Myocyte (in vitro differentiated cells): ENCODE results near the gene BNIP2. TPM values are rescaled to one million over a fixed set of nuclear protein-coding genes. Genes with fewer than 3 reads are reported as not detected.
A peak's percentile ranks its signal among the peaks of the same experiment; 100 is the strongest.
"Not testable (repeated sequence)": the region's sequence is repeated elsewhere in the genome, so short reads cannot be mapped to it uniquely, and the experiment has no call there.

Experiments used
- DNase-seq: peaks from one replicate; pipeline ENCODE4 v3.0.0-alpha.2; 2012; ENCODE audit warnings: low read depth
- polyA plus RNA-seq: library from polyadenylated mRNA; unstranded; fragments of >200 nt; gene quantifications from one replicate; pipeline ENCODE4 v1.2.1, GENCODE V29; 2012; ENCODE audit warnings: missing spikeins
- total RNA-seq: library from RNA; depleted of rRNA; stranded (reverse); fragments of >200 nt; gene quantifications from 2 replicates; pipeline ENCODE4 v1.2.3, GENCODE V29; 2014

The BNIP2 gene
- total RNA-seq, result 190 and 231 TPM in 2 replicates
- polyA plus RNA-seq, result 41.5 TPM

- DNase-seq, result peak; percentile 99
These were observed at the start of gene BNIP2 for GRCh38 chr15:59688782-59689625. BNIP2 (minus strand) TSS chr15:59689320; CDS start chr15:59682457, 6,863 bp downstream.

- no peak for DNase-seq
These were observed 49.6 kb upstream of the BNIP2 start for GRCh38 chr15:59738676-59739075.

GRCh38 chr15:59736181-59736580, 47.1 kb upstream of the BNIP2 start:
- no peak for DNase-seq

- DNase-seq, result no peak
These were observed 36.0 kb upstream of the BNIP2 start for GRCh38 chr15:59725151-59725486.

- no peak for DNase-seq
These were observed 34.7 kb upstream of the BNIP2 start for GRCh38 chr15:59723687-59724346.

GRCh38 chr15:59722476-59722875, 33.4 kb upstream of the BNIP2 start:
- DNase-seq, result no peak

GRCh38 chr15:59722037-59722436, 32.9 kb upstream of the BNIP2 start:
- DNase-seq, result no peak

GRCh38 chr15:59721411-59721810, 32.3 kb upstream of the BNIP2 start:
- no peak for DNase-seq

- DNase-seq, result no peak
These were observed 24.1 kb upstream of the BNIP2 start for GRCh38 chr15:59713177-59713576.

GRCh38 chr15:59711451-59712243, 22.5 kb upstream of the BNIP2 start:
- no peak for DNase-seq

GRCh38 chr15:59707619-59708018, 18.5 kb upstream of the BNIP2 start:
- DNase-seq, result no peak

GRCh38 chr15:59703979-59704796, 15.1 kb upstream of the BNIP2 start:
- DNase-seq, result peak; percentile 24

- DNase-seq, result no peak
These were observed 13.2 kb upstream of the BNIP2 start for GRCh38 chr15:59702351-59702750.

GRCh38 chr15:59701880-59702279, 12.8 kb upstream of the BNIP2 start:
- no peak for DNase-seq

- no peak for DNase-seq
These were observed 10.8 kb upstream of the BNIP2 start for GRCh38 chr15:59699810-59700431.

GRCh38 chr15:59698065-59698464, 8.9 kb upstream of the BNIP2 start:
- not testable (repeated sequence) for DNase-seq

GRCh38 chr15:59696332-59696731, 7.2 kb upstream of the BNIP2 start:
- no peak for DNase-seq

GRCh38 chr15:59694779-59695178, 5.7 kb upstream of the BNIP2 start:
- DNase-seq, result no peak

- DNase-seq, result peak; percentile 61
These were observed 2.2 kb upstream of the BNIP2 start for GRCh38 chr15:59691194-59691805.

- DNase-seq, result peak; percentile 78
These were observed 611 bp upstream of the BNIP2 start for GRCh38 chr15:59689626-59690236.
